Esophagus squamous epithelium (tissue), 5 donors: Measurements from ENCODE around the gene IQCH. TPM values are rescaled to one million over a fixed set of nuclear protein-coding genes. Genes with fewer than 3 reads are reported as not detected.
"Not testable (repeated sequence)": the region's sequence is repeated elsewhere in the genome, so short reads cannot be mapped to it uniquely, and the experiment has no call there.

Source experiments
- DNase-seq: peaks from one replicate; lab custom pipeline; 2025; lab: John Stamatoyannopoulos, UW
- H3K27ac ChIP-seq, 4 donors: fragments of 200-600 bp; sonication (generic); one replicate each; pipeline ENCODE4 v1.5.1; 2016 to 2019; ENCODE audit warnings: mild to moderate bottlenecking in 1 of 4
- H3K27me3 ChIP-seq, 4 donors: fragments of 200-600 bp; sonication (generic); 1 replicate in 3 of 4; 2 replicates in 1 of 4; pipeline versions ENCODE4 v1.5.1 to v1.6.0; 2017 to 2021; ENCODE audit warnings: antibody characterized with exemption in 1 of 4
- H3K36me3 ChIP-seq, 3 donors: fragments of 200-600 bp; sonication (generic); one replicate each; pipeline ENCODE4 v1.5.1; 2016 to 2019
- H3K4me1 ChIP-seq, 3 donors: fragments of 200-600 bp; sonication (generic); one replicate each; pipeline ENCODE4 v1.5.1; 2017 to 2019
- H3K4me3 ChIP-seq, 4 donors: fragments of 200-600 bp; sonication (generic); 1 replicate in 3 of 4; 2 replicates in 1 of 4; pipeline ENCODE4 v1.5.1; 2016 to 2019; ENCODE audit warnings: mild to moderate bottlenecking in 2 of 4, moderate library complexity in 1 of 4
- H3K9me3 ChIP-seq, 3 donors: fragments of 200-600 bp; sonication (generic); one replicate each; pipeline ENCODE4 v1.5.1; 2016 to 2019
- POLR2A ChIP-seq, 4 donors: fragments of 450-650 bp; IDR thresholded peaks; one replicate each; pipeline ENCODE4 v1.6.1; 2017; ENCODE audit warnings: antibody characterized with exemption in 4 of 4, mild to moderate bottlenecking in 4 of 4, moderate library complexity in 3 of 4
- WGBS, 2 donors: methylation state at CpG; one replicate each; pipeline ENCODE4 v1.1.5; 2018; 5-methylcytosine and 5-hydroxymethylcytosine counted together
- intact Hi-C: fragments of 100-400 bp; cut with DNase I; formaldehyde crosslinking; loops from one replicate; pipeline ENCODE4 v1.15.0; 2022
- total RNA-seq, 4 donors: library from RNA; depleted of rRNA; stranded (reverse); fragments of >200 nt; gene quantifications; one replicate each; pipeline ENCODE4 v1.1.0, GENCODE V29; 2016
- TF ChIP-seq, protein P1 (sequence below), 6 experiments: fragments of 450-650 bp in 4 of 6; fragments of 200-600 bp in 2 of 6; sonication (generic) in 2 of 6; IDR thresholded peaks; one replicate each; pipeline ENCODE4 v1.5.1; 2016 to 2019; ENCODE audit warnings: antibody characterized with exemption in 6 of 6, mild to moderate bottlenecking in 4 of 6, moderate library complexity in 4 of 6
- donor health status: DM: yes; HTN: yes; CAD: no.

IQCH gene
- total RNA-seq, 4 donors from 2014 or later: 1.9 to 3.1 (median 3.0) TPM; not detected in 1

DNA sequence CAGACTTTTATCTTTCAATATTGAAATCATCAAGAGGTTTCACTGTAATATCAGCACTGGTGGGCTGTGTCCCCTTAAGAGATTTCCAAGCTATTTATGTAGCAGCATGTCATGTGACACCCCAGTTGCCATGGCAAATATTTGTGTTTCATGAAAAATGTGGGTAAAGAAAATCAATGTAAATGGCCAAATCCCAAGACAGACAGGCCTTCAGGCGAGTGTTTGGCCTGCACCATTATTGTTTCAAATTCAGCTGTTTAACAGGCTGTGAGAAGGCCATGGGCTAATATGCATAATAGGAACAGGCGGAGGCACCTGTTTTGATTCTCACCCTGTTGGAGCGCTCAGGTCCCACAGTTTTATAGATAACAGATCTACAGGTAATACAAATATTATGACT lies 104.2 kb downstream of the IQCH start:
- WGBS, 2 donors: 83 to 87% methylated on average over 3 of the region's 3 CpGs
- Histone ChIP-seq H3K4me3 (no peak overlapping the region), H3K4me1 (no peaks in the 10 kb centered on the region), H3K27me3 (no peaks in the 10 kb centered on the region), H3K9me3 (no peaks in the 10 kb centered on the region), H3K36me3 (no peaks in the 10 kb centered on the region), H3K27ac (no peak overlapping the region)
- TF ChIP-seq, protein P1, sequence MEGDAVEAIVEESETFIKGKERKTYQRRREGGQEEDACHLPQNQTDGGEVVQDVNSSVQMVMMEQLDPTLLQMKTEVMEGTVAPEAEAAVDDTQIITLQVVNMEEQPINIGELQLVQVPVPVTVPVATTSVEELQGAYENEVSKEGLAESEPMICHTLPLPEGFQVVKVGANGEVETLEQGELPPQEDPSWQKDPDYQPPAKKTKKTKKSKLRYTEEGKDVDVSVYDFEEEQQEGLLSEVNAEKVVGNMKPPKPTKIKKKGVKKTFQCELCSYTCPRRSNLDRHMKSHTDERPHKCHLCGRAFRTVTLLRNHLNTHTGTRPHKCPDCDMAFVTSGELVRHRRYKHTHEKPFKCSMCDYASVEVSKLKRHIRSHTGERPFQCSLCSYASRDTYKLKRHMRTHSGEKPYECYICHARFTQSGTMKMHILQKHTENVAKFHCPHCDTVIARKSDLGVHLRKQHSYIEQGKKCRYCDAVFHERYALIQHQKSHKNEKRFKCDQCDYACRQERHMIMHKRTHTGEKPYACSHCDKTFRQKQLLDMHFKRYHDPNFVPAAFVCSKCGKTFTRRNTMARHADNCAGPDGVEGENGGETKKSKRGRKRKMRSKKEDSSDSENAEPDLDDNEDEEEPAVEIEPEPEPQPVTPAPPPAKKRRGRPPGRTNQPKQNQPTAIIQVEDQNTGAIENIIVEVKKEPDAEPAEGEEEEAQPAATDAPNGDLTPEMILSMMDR (IDR thresholded peaks at IDR 0.05): no peak
- no peak for TF ChIP-seq POLR2A (IDR thresholded peaks at IDR 0.05)
- DNase-seq: no peak
- intact Hi-C loops: no loop called here

DNA sequence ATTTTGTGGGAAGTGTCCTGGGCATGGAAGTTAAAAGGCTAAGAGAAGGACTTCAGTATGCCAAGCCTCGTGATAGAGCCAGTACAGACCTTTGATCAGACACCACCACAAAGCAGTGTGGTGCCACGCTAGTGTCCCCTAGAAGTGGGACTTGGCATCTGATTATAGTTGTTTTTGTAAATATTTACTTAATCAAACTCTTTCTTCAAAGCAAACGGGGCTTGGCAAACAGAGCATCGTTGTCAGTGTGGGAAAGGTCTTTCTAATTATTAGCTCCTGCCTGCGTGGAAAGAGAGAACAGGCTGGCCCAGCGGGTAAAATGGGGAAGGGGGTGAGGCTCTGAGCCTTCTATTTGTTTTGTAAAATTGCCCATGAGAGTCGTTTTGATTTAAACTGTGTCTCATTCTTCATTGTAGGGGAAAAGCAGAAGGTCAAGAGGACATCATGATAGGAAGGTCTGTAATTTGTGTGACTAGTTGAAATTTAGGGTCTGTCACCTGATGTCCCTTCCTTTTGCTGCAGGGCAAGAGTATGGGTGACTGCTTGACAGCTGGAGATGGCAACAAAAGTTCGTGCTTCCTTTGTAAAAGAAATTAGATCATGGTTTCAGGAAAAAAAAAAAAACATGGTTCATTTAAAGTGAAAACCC lies 105.0 kb downstream of the IQCH start:
- no peaks in the 10 kb centered on the region for H3K9me3 ChIP-seq
- 61 to 66% methylated on average over 8 of the region's 8 CpGs for WGBS, 2 donors
- no peaks in the 10 kb centered on the region for H3K36me3 ChIP-seq
- DNase-seq: no peak
- intact Hi-C loops: no loop called here
- no peak for TF ChIP-seq POLR2A (IDR thresholded peaks at IDR 0.05)
- TF ChIP-seq, protein P1 (IDR thresholded peaks at IDR 0.05): no peak
- no peaks in the 10 kb centered on the region for H3K27me3 ChIP-seq
- H3K4me3 ChIP-seq: no peak overlapping the region
- no peak overlapping the region for H3K27ac ChIP-seq
- H3K4me1 ChIP-seq: no peaks in the 10 kb centered on the region

DNA sequence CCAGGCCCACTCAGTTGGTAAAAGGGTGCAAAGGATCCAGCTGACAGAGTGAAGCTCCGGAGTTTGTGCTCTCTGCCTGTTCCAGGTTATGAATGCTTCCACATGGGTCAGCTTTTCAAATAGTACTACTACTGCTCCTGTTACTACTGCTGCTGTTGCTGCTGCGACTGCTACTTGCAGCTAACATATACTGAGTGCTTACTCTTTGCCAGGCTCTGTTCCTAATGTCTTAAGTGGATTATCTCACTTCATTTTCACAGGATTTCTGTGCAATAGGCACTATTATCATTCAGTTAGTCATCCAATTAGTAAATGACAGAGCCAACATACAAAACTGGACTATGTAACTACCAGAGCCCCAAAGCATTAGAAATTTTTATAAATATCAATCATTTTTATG lies 106.5 kb downstream of the IQCH start:
- H3K27ac ChIP-seq: no peak overlapping the region
- intact Hi-C loops: no loop called here
- no peak for DNase-seq
- TF ChIP-seq, protein P1 (IDR thresholded peaks at IDR 0.05): no peak
- no peak for TF ChIP-seq POLR2A (IDR thresholded peaks at IDR 0.05)
- H3K36me3 ChIP-seq: no peaks in the 10 kb centered on the region
- 80 to 100% methylated on average over 2 of the region's 2 CpGs for WGBS, 2 donors
- no peaks in the 10 kb centered on the region for H3K4me1 ChIP-seq
- no peak overlapping the region for H3K4me3 ChIP-seq
- H3K9me3 ChIP-seq: no peaks in the 10 kb centered on the region
- no peaks in the 10 kb centered on the region for H3K27me3 ChIP-seq

DNA sequence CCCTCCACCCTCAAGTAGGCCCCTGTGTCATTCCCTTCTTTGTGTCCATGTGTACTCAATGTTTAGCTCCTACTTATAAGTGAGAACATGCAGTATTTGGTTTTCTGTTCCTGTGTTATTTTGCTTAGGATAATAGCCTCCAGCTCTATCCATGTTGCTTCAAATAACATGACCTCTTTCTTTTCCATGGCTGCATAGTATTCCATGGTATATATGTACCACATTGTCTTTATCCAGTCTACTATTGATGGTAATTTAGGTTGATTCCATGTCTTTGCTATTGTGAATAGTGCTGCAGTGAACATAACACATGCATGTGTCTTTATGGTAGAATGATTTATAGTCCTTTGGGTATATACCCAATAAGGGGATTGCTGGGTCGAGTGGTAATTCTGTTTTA lies 109.1 kb downstream of the IQCH start:
- H3K4me1 ChIP-seq, intact Hi-C loops, H3K4me3 ChIP-seq, H3K27me3 ChIP-seq, H3K9me3 ChIP-seq, DNase-seq, H3K27ac ChIP-seq, H3K36me3 ChIP-seq: not testable (repeated sequence)
- WGBS, 2 donors: 71 to 84% methylated on average over 1 of the region's 1 CpG

DNA sequence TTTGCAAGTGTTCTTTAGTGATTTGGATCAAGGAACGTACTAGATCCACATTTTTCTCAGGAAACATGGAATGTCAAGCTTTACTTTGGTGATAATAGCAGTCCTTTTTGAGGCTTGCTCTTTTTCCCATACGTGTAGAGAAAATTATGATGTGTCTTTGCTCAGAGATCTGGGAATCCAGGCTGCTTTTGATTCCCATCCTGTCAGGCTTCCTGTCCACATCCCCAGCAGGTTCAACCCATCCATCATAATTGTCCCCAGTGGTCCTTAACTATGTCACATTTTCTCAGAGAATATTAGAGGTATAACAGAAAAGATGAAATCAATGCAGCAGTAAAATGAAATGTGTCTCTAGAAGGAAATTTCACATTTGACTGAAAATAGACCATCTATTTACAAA lies 111.4 kb downstream of the IQCH start:
- TF ChIP-seq, protein P1 (IDR thresholded peaks at IDR 0.05): no peak
- no peak for TF ChIP-seq POLR2A (IDR thresholded peaks at IDR 0.05)

DNA sequence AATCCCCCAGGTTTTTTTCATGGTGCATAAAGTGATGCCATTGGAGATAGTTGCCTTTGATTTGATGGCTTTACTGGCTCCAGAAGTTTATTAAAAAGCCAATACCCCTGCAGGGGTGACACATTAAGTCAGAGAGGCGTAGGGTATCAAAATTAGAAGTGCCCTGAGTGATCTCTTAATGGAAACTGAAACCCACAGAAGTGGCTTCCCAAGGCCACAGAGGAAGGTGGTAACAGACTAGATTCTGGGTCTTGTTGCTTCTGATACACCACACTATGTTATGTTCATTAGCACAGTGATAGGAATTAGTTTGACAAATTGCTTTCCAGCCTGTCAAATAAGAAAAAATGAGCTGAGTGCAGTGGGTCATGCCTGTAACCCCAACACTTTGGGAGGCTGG lies 112.3 kb downstream of the IQCH start:
- WGBS, 2 donors: 85 to 100% methylated on average over 1 of the region's 1 CpG
- TF ChIP-seq POLR2A (IDR thresholded peaks at IDR 0.05): no peak
- TF ChIP-seq, protein P1 (IDR thresholded peaks at IDR 0.05): no peak
- Histone ChIP-seq H3K27me3 (no peaks in the 10 kb centered on the region), H3K36me3 (no peaks in the 10 kb centered on the region), H3K4me1 (no peaks in the 10 kb centered on the region), H3K27ac (no peak overlapping the region), H3K9me3 (no peaks in the 10 kb centered on the region), H3K4me3 (no peak overlapping the region)
- intact Hi-C loops: no loop called here
- DNase-seq: no peak

More for the DNA sequence above, 111.4 kb downstream of the IQCH start:
- H3K4me3 ChIP-seq: no peak overlapping the region
- no peak overlapping the region for H3K27ac ChIP-seq
- no peaks in the 10 kb centered on the region for H3K27me3 ChIP-seq
- intact Hi-C loops: no loop called here
- no peaks in the 10 kb centered on the region for H3K4me1 ChIP-seq
- DNase-seq: no peak
- H3K9me3 ChIP-seq: no peaks in the 10 kb centered on the region
- 79 to 81% methylated on average over 2 of the region's 2 CpGs for WGBS, 2 donors
- H3K36me3 ChIP-seq: no peaks in the 10 kb centered on the region
